Activated CD4-positive, alpha-beta memory T cell treated with anti-CD3 and anti-CD28 coated beads, Interleukin-2, amount 10 ng/mL, durations not matched to agents 7 days and 5 days (primary cell): Measurements from ENCODE around the gene HES7. TPM values are rescaled to one million over a fixed set of nuclear protein-coding genes. Genes with fewer than 3 reads are reported as not detected.
A peak's percentile ranks its signal among the peaks of the same experiment; 100 is the strongest.

ENCODE experiments used
- CTCF ChIA-PET: fragments of 350-600 bp; sonication (Branson Sonifier 250); formaldehyde crosslinking; loops from one replicate; lab custom pipeline; 2021; ENCODE audit warnings: antibody characterized with exemption, inconsistent platforms; lab: Charles Lee
- POLR2A ChIA-PET: fragments of 350-600 bp; sonication (Branson Sonifier 250); formaldehyde crosslinking; loops from one replicate; lab custom pipeline; 2021; ENCODE audit warnings: antibody characterized with exemption; lab: Charles Lee
- DNase-seq: peaks from one replicate; pipeline ENCODE4 v3.0.0-alpha.2; 2020
- H3K27ac Mint-ChIP-seq: one replicate; pipeline ENCODE4 v1.8.0; 2021; ENCODE audit warnings: mild to moderate bottlenecking, mixed read lengths
- H3K27me3 Mint-ChIP-seq: one replicate; pipeline ENCODE4 v1.8.0; 2021; ENCODE audit warnings: mixed read lengths
- H3K36me3 Mint-ChIP-seq: one replicate; pipeline ENCODE4 v1.8.0; 2021; ENCODE audit warnings: low read depth, mixed read lengths
- H3K4me1 Mint-ChIP-seq: one replicate; pipeline ENCODE4 v1.8.0; 2021; ENCODE audit warnings: mixed read lengths
- H3K4me3 Mint-ChIP-seq: one replicate; pipeline ENCODE4 v1.8.0; 2021; ENCODE audit warnings: mild to moderate bottlenecking, mixed read lengths
- H3K9me3 Mint-ChIP-seq: one replicate; pipeline ENCODE4 v1.8.0; 2021; ENCODE audit warnings: mixed read lengths
- total RNA-seq, 2 experiments: library from RNA; stranded (reverse); gene quantifications; one replicate each; pipeline ENCODE4 v1.2.3, GENCODE V29; 2021

The HES7 gene
- total RNA-seq, 2 experiments from 2014 or later = 1.4 to 1.5 TPM

- Mint-ChIP-seq H3K4me1 (peaks cover 20% of the 10 kb centered on the region), H3K27ac (peak overlapping the region; percentile 40), H3K4me3 (no peak overlapping the region), H3K9me3 (no peaks in the 10 kb centered on the region), H3K36me3 (peaks cover 61% of the 10 kb centered on the region), H3K27me3 (no peaks in the 10 kb centered on the region)
- ChIA-PET CTCF (interaction anchor here (0.9 kb wide), 1 partner anchor 8 kb away, joined by 5 read pairs; no protein-coding TSS in a partner anchor), POLR2A (interaction anchor here (1.3 to 4.3 kb wide), 4 partner anchors 8 to 26 kb away, joined by 3 to 37 read pairs (median 17); no protein-coding TSS in a partner anchor)
- DNase-seq = no peak
These were observed 23.4 kb upstream of the HES7 start for GRCh38 chr17:8147141-8147804.

GRCh38 chr17:8146381-8147140 is 22.7 kb upstream of the HES7 start:
- no peak for DNase-seq
- no peaks in the 10 kb centered on the region for H3K27me3 Mint-ChIP-seq
- H3K27ac Mint-ChIP-seq = peak overlapping the region; percentile 40
- H3K9me3 Mint-ChIP-seq = no peaks in the 10 kb centered on the region
- H3K4me3 Mint-ChIP-seq = no peak overlapping the region
- POLR2A ChIA-PET = interaction anchor here (3.2 to 4.1 kb wide), 2 partner anchors 11 to 27 kb away, joined by 15 to 19 read pairs; no protein-coding TSS in a partner anchor
- CTCF ChIA-PET = no interaction called here
- peaks cover 67% of the 10 kb centered on the region for H3K36me3 Mint-ChIP-seq
- peaks cover 16% of the 10 kb centered on the region for H3K4me1 Mint-ChIP-seq

- Mint-ChIP-seq H3K4me3 (no peak overlapping the region), H3K27ac (no peak overlapping the region), H3K9me3 (no peaks in the 10 kb centered on the region), H3K4me1 (peaks cover 12% of the 10 kb centered on the region), H3K27me3 (no peaks in the 10 kb centered on the region), H3K36me3 (peaks cover 75% of the 10 kb centered on the region)
- POLR2A ChIA-PET = interaction anchor here (3.2 to 4.1 kb wide), 2 partner anchors 12 to 28 kb away, joined by 15 to 19 read pairs; no protein-coding TSS in a partner anchor
- DNase-seq = no peak
- CTCF ChIA-PET = no interaction called here
These were observed 21.9 kb upstream of the HES7 start for GRCh38 chr17:8145811-8146210.

GRCh38 chr17:8144401-8145231 is 20.7 kb upstream of the HES7 start:
- H3K4me3 Mint-ChIP-seq = no peak overlapping the region
- ChIA-PET POLR2A (interaction anchor here (1.8 to 4.1 kb wide), 2 partner anchors 20 to 29 kb away, joined by 4 to 19 read pairs; no protein-coding TSS in a partner anchor), CTCF (no interaction called here)
- H3K27me3 Mint-ChIP-seq = no peaks in the 10 kb centered on the region
- no peaks in the 10 kb centered on the region for H3K9me3 Mint-ChIP-seq
- H3K27ac Mint-ChIP-seq = no peak overlapping the region
- H3K4me1 Mint-ChIP-seq = peaks cover 2% of the 10 kb centered on the region
- no peak for DNase-seq
- peaks cover 68% of the 10 kb centered on the region for H3K36me3 Mint-ChIP-seq

GRCh38 chr17:8143581-8144400 is 19.9 kb upstream of the HES7 start:
- Mint-ChIP-seq H3K9me3 (no peaks in the 10 kb centered on the region), H3K36me3 (peaks cover 61% of the 10 kb centered on the region), H3K27me3 (no peaks in the 10 kb centered on the region), H3K27ac (no peak overlapping the region), H3K4me1 (no peaks in the 10 kb centered on the region), H3K4me3 (no peak overlapping the region)
- CTCF ChIA-PET = no interaction called here
- no peak for DNase-seq
- POLR2A ChIA-PET = interaction anchor here (1.1 to 6.9 kb wide), 4 partner anchors 12 to 103 kb away, joined by 4 to 62 read pairs (median 6); no protein-coding TSS in a partner anchor

- Mint-ChIP-seq H3K4me1 (no peaks in the 10 kb centered on the region), H3K27ac (no peak overlapping the region), H3K9me3 (no peaks in the 10 kb centered on the region), H3K36me3 (peaks cover 54% of the 10 kb centered on the region), H3K4me3 (no peak overlapping the region), H3K27me3 (no peaks in the 10 kb centered on the region)
- CTCF ChIA-PET = no interaction called here
- no peak for DNase-seq
- POLR2A ChIA-PET = interaction anchor here (1.1 to 6.9 kb wide), 4 partner anchors 12 to 104 kb away, joined by 4 to 62 read pairs (median 6); no protein-coding TSS in a partner anchor
These were observed 19.1 kb upstream of the HES7 start for GRCh38 chr17:8142887-8143580.

- ChIA-PET POLR2A (interaction anchor here (5.5 to 9.7 kb wide), 3 partner anchors 7 to 32 kb away, joined by 37 to 100 read pairs (median 62); no protein-coding TSS in a partner anchor), CTCF (no interaction called here)
- H3K4me3 Mint-ChIP-seq = no peak overlapping the region
- H3K4me1 Mint-ChIP-seq = no peaks in the 10 kb centered on the region
- no peak overlapping the region for H3K27ac Mint-ChIP-seq
- no peaks in the 10 kb centered on the region for H3K9me3 Mint-ChIP-seq
- no peaks in the 10 kb centered on the region for H3K27me3 Mint-ChIP-seq
- H3K36me3 Mint-ChIP-seq = peaks cover 48% of the 10 kb centered on the region
- no peak for DNase-seq
These were observed 18.4 kb upstream of the HES7 start for GRCh38 chr17:8142158-8142886.

- Mint-ChIP-seq H3K4me3 (no peak overlapping the region), H3K27ac (no peak overlapping the region), H3K4me1 (peaks cover 1% of the 10 kb centered on the region), H3K27me3 (peaks cover 1% of the 10 kb centered on the region), H3K36me3 (peaks cover 42% of the 10 kb centered on the region), H3K9me3 (no peaks in the 10 kb centered on the region)
- ChIA-PET CTCF (interaction anchor here (4.5 kb wide), 1 partner anchor 15 kb away, joined by 24 read pairs; no protein-coding TSS in a partner anchor), POLR2A (interaction anchor here (0.6 to 9.7 kb wide), 5 partner anchors 8 to 35 kb away, joined by 3 to 100 read pairs (median 37); partner anchors contain the start of gene TMEM107)
- DNase-seq = no peak
These were observed 17.8 kb upstream of the HES7 start for GRCh38 chr17:8141741-8142140.

GRCh38 chr17:8141045-8141444 is 17.1 kb upstream of the HES7 start:
- no peak overlapping the region for H3K27ac Mint-ChIP-seq
- DNase-seq = no peak
- H3K4me3 Mint-ChIP-seq = no peak overlapping the region
- peaks cover 3% of the 10 kb centered on the region for H3K4me1 Mint-ChIP-seq
- POLR2A ChIA-PET = interaction anchor here (0.7 to 9.7 kb wide), 12 partner anchors 8 to 657 kb away, joined by 3 to 100 read pairs (median 4); partner anchors contain the start of genes CTC1, PER1, POLR2A and TMEM107
- CTCF ChIA-PET = interaction anchor here (0.7 to 5.6 kb wide), 5 partner anchors 15 to 80 kb away, joined by 3 to 66 read pairs (median 4); partner anchors contain the start of gene ALOXE3
- H3K36me3 Mint-ChIP-seq = peaks cover 35% of the 10 kb centered on the region
- no peaks in the 10 kb centered on the region for H3K9me3 Mint-ChIP-seq
- H3K27me3 Mint-ChIP-seq = peaks cover 3% of the 10 kb centered on the region

GRCh38 chr17:8140065-8141029 is 16.4 kb upstream of the HES7 start:
- Mint-ChIP-seq H3K4me3 (no peak overlapping the region), H3K36me3 (peaks cover 30% of the 10 kb centered on the region), H3K27me3 (peaks cover 3% of the 10 kb centered on the region), H3K9me3 (no peaks in the 10 kb centered on the region), H3K27ac (no peak overlapping the region), H3K4me1 (peaks cover 3% of the 10 kb centered on the region)
- POLR2A ChIA-PET = interaction anchor here (0.7 to 9.7 kb wide), 16 partner anchors 9 to 656 kb away, joined by 3 to 100 read pairs (median 4); partner anchors contain the start of genes AURKB, CTC1, PER1 and POLR2A
- DNase-seq = no peak
- CTCF ChIA-PET = interaction anchor here (0.7 to 5.6 kb wide), 7 partner anchors 10 to 79 kb away, joined by 3 to 66 read pairs (median 22); partner anchors contain the start of gene ALOXE3
